Measurements from ENCODE around the gene MPPED2. TPM values are rescaled to one million over a fixed set of nuclear protein-coding genes. Genes with fewer than 3 reads are reported as not detected.

Gene MPPED2
- polyA plus RNA-seq (ENCODE audit: low read depth in 6 of 6) = 1 to 10 TPM in 5 of 6 donors, under 1 TPM in 1; 0.47 to 3.1 (median 2.5) TPM

GRCh38 chr11:30586251-30587144 is at the start of gene MPPED2:
Gene MPPED2 (minus strand): TSS chr11:30586353. CDS start chr11:30580373, 5,980 bp downstream.
- Mint-ChIP-seq H3K9me3 (no peaks in the 10 kb centered on the region), H3K4me3 (peak within 1 kb of the TSS; percentile 67 to 90 (median 84)), H3K4me1 (peaks cover 12 to 26% (median 17%) of the 10 kb centered on the region in 3 donors), H3K27ac (peak within 1 kb of the TSS in 4 of 6 donors; percentile 18 to 81 (median 68)), H3K27me3 (peaks cover 17 to 54% (median 40%) of the 10 kb centered on the region in 3 donors), H3K36me3 (no peaks in the 10 kb centered on the region)
- peak; percentile 77 to 79 for ATAC-seq (ENCODE audit: low read depth in 2 of 2)
- peak; percentile 43 for DNase-seq

- Mint-ChIP-seq H3K27ac (peak overlapping the region in 1 of 6 donors; percentile 51), H3K4me3 (peak overlapping the region in 4 of 8 donors; percentile 3 to 64 (median 25)), H3K9me3 (peaks cover 0 to 6% (median 4%) of the 10 kb centered on the region in 7 donors), H3K4me1 (no peaks in the 10 kb centered on the region), H3K36me3 (no peaks in the 10 kb centered on the region), H3K27me3 (peaks cover 0 to 9% (median 0%) of the 10 kb centered on the region in 3 donors)
- no peak for DNase-seq
- peak in 1 of 2 donors; percentile 51 for ATAC-seq (ENCODE audit: low read depth in 2 of 2)
Measured at GRCh38 chr11:30635401-30635989, 49.3 kb upstream of the MPPED2 start.

GRCh38 chr11:30631148-30631547 is 45.0 kb upstream of the MPPED2 start:
- peaks cover 0 to 16% (median 4%) of the 10 kb centered on the region in 7 donors for H3K9me3 Mint-ChIP-seq

GRCh38 chr11:30619767-30620166 is 33.6 kb upstream of the MPPED2 start:
- Mint-ChIP-seq H3K27ac (no peak overlapping the region), H3K4me1 (no peaks in the 10 kb centered on the region), H3K27me3 (peaks cover 0 to 10% (median 0%) of the 10 kb centered on the region in 3 donors), H3K4me3 (no peak overlapping the region), H3K9me3 (peaks cover 6 to 30% (median 12%) of the 10 kb centered on the region in 7 donors), H3K36me3 (peaks cover 0 to 6% of the 10 kb centered on the region in 2 donors)
- ATAC-seq (ENCODE audit: low read depth in 2 of 2) = no peak
- no peak for DNase-seq

More at GRCh38 chr11:30631148-30631547, 45.0 kb upstream of the MPPED2 start:
- no peak overlapping the region for H3K4me3 Mint-ChIP-seq
- H3K4me1 Mint-ChIP-seq = no peaks in the 10 kb centered on the region
- no peak for DNase-seq
- H3K36me3 Mint-ChIP-seq = no peaks in the 10 kb centered on the region
- peaks cover 2 to 18% (median 6%) of the 10 kb centered on the region in 3 donors for H3K27me3 Mint-ChIP-seq
- H3K27ac Mint-ChIP-seq = no peak overlapping the region
- ATAC-seq (ENCODE audit: low read depth in 2 of 2) = no peak

GRCh38 chr11:30617762-30618161 is 31.6 kb upstream of the MPPED2 start:
- Mint-ChIP-seq H3K9me3 (peaks cover 4 to 25% (median 8%) of the 10 kb centered on the region in 7 donors), H3K27me3 (peaks cover 0 to 11% (median 6%) of the 10 kb centered on the region in 3 donors), H3K36me3 (peaks cover 0 to 6% of the 10 kb centered on the region in 2 donors), H3K4me3 (no peak overlapping the region), H3K27ac (peak overlapping the region in 1 of 6 donors; percentile 17), H3K4me1 (no peaks in the 10 kb centered on the region)
- ATAC-seq (ENCODE audit: low read depth in 2 of 2) (no peak), DNase-seq (no peak)

GRCh38 chr11:30610628-30611027 is 24.5 kb upstream of the MPPED2 start:
- no peaks in the 10 kb centered on the region for H3K4me1 Mint-ChIP-seq

GRCh38 chr11:30608534-30608933 is 22.4 kb upstream of the MPPED2 start:
- no peak overlapping the region for H3K27ac Mint-ChIP-seq
- no peaks in the 10 kb centered on the region for H3K36me3 Mint-ChIP-seq
- H3K27me3 Mint-ChIP-seq = peaks cover 0 to 3% (median 0%) of the 10 kb centered on the region in 3 donors
- DNase-seq (no peak), ATAC-seq (ENCODE audit: low read depth in 2 of 2) (no peak)
- H3K4me3 Mint-ChIP-seq = no peak overlapping the region
- H3K9me3 Mint-ChIP-seq = peaks cover 0 to 3% (median 0%) of the 10 kb centered on the region in 7 donors
- H3K4me1 Mint-ChIP-seq = no peaks in the 10 kb centered on the region

More at GRCh38 chr11:30610628-30611027, 24.5 kb upstream of the MPPED2 start:
- no peak for DNase-seq
- H3K27ac Mint-ChIP-seq = peak overlapping the region in 1 of 6 donors; percentile 9
- ATAC-seq (ENCODE audit: low read depth in 2 of 2) = no peak
- no peaks in the 10 kb centered on the region for H3K36me3 Mint-ChIP-seq
- H3K9me3 Mint-ChIP-seq = peaks cover 0 to 3% (median 0%) of the 10 kb centered on the region in 7 donors
- H3K27me3 Mint-ChIP-seq = peaks cover 0 to 11% (median 6%) of the 10 kb centered on the region in 3 donors
- H3K4me3 Mint-ChIP-seq = no peak overlapping the region

- no peak overlapping the region for H3K4me3 Mint-ChIP-seq
- peaks cover 3 to 10% (median 6%) of the 10 kb centered on the region in 7 donors for H3K9me3 Mint-ChIP-seq
- H3K27me3 Mint-ChIP-seq = peaks cover 0 to 3% (median 0%) of the 10 kb centered on the region in 3 donors
- ATAC-seq (ENCODE audit: low read depth in 2 of 2) = peak; percentile 46 to 59
- H3K4me1 Mint-ChIP-seq = no peaks in the 10 kb centered on the region
- no peaks in the 10 kb centered on the region for H3K36me3 Mint-ChIP-seq
- no peak overlapping the region for H3K27ac Mint-ChIP-seq
- no peak for DNase-seq
Measured at GRCh38 chr11:30605036-30605605, 19.0 kb upstream of the MPPED2 start.

GRCh38 chr11:30603357-30603756 is 17.2 kb upstream of the MPPED2 start:
- Mint-ChIP-seq H3K27ac (no peak overlapping the region), H3K27me3 (peaks cover 0 to 3% (median 0%) of the 10 kb centered on the region in 3 donors), H3K9me3 (peaks cover 3 to 10% (median 6%) of the 10 kb centered on the region in 7 donors), H3K4me1 (no peaks in the 10 kb centered on the region), H3K36me3 (no peaks in the 10 kb centered on the region), H3K4me3 (no peak overlapping the region)
- ATAC-seq (ENCODE audit: low read depth in 2 of 2) (no peak), DNase-seq (no peak)

- no peak for DNase-seq
- Mint-ChIP-seq H3K36me3 (no peaks in the 10 kb centered on the region), H3K4me1 (no peaks in the 10 kb centered on the region), H3K27me3 (peaks cover 0 to 5% (median 0%) of the 10 kb centered on the region in 3 donors), H3K27ac (no peak overlapping the region), H3K9me3 (peaks cover 0 to 7% (median 6%) of the 10 kb centered on the region in 7 donors), H3K4me3 (no peak overlapping the region)
- no peak for ATAC-seq (ENCODE audit: low read depth in 2 of 2)
Measured at GRCh38 chr11:30596832-30597231, 10.7 kb upstream of the MPPED2 start.

GRCh38 chr11:30595934-30596333 is 9.8 kb upstream of the MPPED2 start:
- Mint-ChIP-seq H3K4me1 (no peaks in the 10 kb centered on the region), H3K4me3 (no peak overlapping the region), H3K9me3 (peaks cover 0 to 4% (median 0%) of the 10 kb centered on the region in 7 donors), H3K36me3 (no peaks in the 10 kb centered on the region), H3K27me3 (peaks cover 0 to 12% (median 8%) of the 10 kb centered on the region in 3 donors), H3K27ac (no peak overlapping the region)
- DNase-seq (no peak), ATAC-seq (ENCODE audit: low read depth in 2 of 2) (no peak)

GRCh38 chr11:30594646-30595411 is 8.7 kb upstream of the MPPED2 start:
- Mint-ChIP-seq H3K9me3 (peaks cover 0 to under 1% (median 0%) of the 10 kb centered on the region in 7 donors), H3K4me1 (no peaks in the 10 kb centered on the region), H3K4me3 (no peak overlapping the region), H3K27me3 (peaks cover 0 to 12% (median 9%) of the 10 kb centered on the region in 3 donors), H3K27ac (no peak overlapping the region), H3K36me3 (no peaks in the 10 kb centered on the region)
- ATAC-seq (ENCODE audit: low read depth in 2 of 2) (no peak), DNase-seq (no peak)

All from naive B cell (primary cell).